ENCODE data around the gene ATP1B3.
A peak's percentile ranks its signal among the peaks of the same experiment; 100 is the strongest.
"Not testable (repeated sequence)": the region's sequence is repeated elsewhere in the genome, so short reads cannot be mapped to it uniquely, and the experiment has no call there.

Gene ATP1B3

GRCh38 chr3:141920701-141921100, 44.3 kb downstream of the ATP1B3 start:
- Histone ChIP-seq H3K36me3 (peaks cover 37 to 52% (median 47%) of the 10 kb centered on the region in 3 donors), H3K4me3 (no peak overlapping the region), H3K27ac (no peak overlapping the region), H3K4me1 (no peaks in the 10 kb centered on the region), H3K27me3 (no peaks in the 10 kb centered on the region), H3K9me3 (no peaks in the 10 kb centered on the region)
- DNase-seq = no peak
- no peak for TF ChIP-seq CTCF (IDR thresholded peaks at IDR 0.05)
- intact Hi-C loops (cut with DNase I; ENCODE audit: low total_unique reads) = no loop called here

DNA sequence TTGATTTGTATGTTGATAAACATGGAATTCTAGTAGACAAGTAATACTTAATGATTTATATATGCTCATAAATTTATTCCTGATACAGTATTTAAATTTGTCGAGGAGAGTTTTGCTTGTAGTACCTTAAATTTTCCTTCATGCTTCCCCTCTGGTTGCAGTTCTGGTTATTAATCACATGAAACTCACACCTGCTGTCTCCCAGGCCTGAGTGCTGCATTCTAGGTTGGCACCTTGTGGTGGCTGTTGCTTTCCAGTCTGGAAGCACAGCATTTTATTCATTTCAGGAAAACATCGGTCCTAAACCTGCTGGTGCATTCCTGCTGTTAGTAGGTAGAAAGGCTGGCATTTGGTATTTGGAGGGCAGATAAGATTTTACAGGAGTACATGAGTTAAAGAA, 44.9 kb downstream of the ATP1B3 start:
- TF ChIP-seq CTCF (IDR thresholded peaks at IDR 0.05) = no peak
- H3K4me1 ChIP-seq = no peaks in the 10 kb centered on the region
- H3K27me3 ChIP-seq = no peaks in the 10 kb centered on the region
- H3K36me3 ChIP-seq = peaks cover 39 to 54% (median 49%) of the 10 kb centered on the region in 3 donors
- DNase-seq = no peak
- no peak overlapping the region for H3K4me3 ChIP-seq
- intact Hi-C loops (cut with DNase I; ENCODE audit: low total_unique reads) = no loop called here
- no peaks in the 10 kb centered on the region for H3K9me3 ChIP-seq
- no peak overlapping the region for H3K27ac ChIP-seq

DNA sequence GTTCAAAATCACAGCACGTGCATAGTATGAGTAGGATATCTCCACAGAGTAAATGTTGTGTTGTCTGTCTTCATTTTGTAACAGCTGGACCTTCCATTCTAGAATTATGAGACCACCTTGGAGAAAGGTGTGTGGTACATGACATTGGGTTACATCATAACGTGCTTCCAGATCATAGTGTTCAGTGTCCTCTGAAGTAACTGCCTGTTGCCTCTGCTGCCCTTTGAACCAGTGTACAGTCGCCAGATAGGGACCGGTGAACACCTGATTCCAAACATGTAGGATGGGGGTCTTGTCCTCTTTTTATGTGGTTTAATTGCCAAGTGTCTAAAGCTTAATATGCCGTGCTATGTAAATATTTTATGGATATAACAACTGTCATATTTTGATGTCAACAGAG, 49.2 kb downstream of the ATP1B3 start:
- DNase-seq; H3K27ac ChIP-seq; H3K4me1 ChIP-seq; intact Hi-C loops (cut with DNase I; ENCODE audit: low total_unique reads); H3K9me3 ChIP-seq; H3K27me3 ChIP-seq; H3K4me3 ChIP-seq: not testable (repeated sequence)
- H3K36me3 ChIP-seq = peaks cover 36 to 45% (median 39%) of the 10 kb centered on the region in 3 donors

DNA sequence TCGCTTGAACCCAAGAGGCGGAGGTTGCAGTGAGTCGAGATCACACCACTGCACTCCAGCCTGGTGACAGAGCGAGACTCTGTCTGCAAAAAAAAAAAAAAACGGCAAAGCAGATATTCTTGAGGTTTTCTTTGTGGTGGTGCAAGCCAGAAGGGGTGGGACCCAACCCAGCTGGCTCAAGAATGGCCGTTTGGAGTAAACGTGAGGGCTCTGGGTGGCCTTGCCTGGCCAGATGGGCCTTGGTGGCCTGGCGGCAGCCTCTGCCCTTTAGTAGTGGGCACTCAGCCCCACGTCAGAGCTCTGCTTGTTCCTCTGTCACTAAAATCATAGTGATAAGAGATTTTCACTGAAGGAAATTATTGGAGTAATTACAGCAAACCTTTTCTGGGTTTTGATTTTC, 50.5 kb downstream of the ATP1B3 start:
- intact Hi-C loops (cut with DNase I; ENCODE audit: low total_unique reads) = no loop called here
- TF ChIP-seq CTCF (IDR thresholded peaks at IDR 0.05) = no peak
- no peaks in the 10 kb centered on the region for H3K27me3 ChIP-seq
- H3K36me3 ChIP-seq = peaks cover 34 to 45% (median 34%) of the 10 kb centered on the region in 3 donors
- DNase-seq = no peak
- H3K9me3 ChIP-seq = no peaks in the 10 kb centered on the region
- no peak overlapping the region for H3K4me3 ChIP-seq
- no peaks in the 10 kb centered on the region for H3K4me1 ChIP-seq
- H3K27ac ChIP-seq = no peak overlapping the region

- no peaks in the 10 kb centered on the region for H3K9me3 ChIP-seq
- H3K36me3 ChIP-seq = peaks cover 16 to 26% (median 18%) of the 10 kb centered on the region in 3 donors
- peak in 1 of 2 donors; percentile 61 for DNase-seq
- H3K4me1 ChIP-seq = no peaks in the 10 kb centered on the region
- TF ChIP-seq CTCF (IDR thresholded peaks at IDR 0.05) = no peak
- no peak overlapping the region for H3K27ac ChIP-seq
- intact Hi-C loops (cut with DNase I; ENCODE audit: low total_unique reads) = no loop called here
- no peak overlapping the region for H3K4me3 ChIP-seq
- no peaks in the 10 kb centered on the region for H3K27me3 ChIP-seq
Measured at GRCh38 chr3:141928631-141929270, 52.3 kb downstream of the ATP1B3 start.

GRCh38 chr3:141929341-141929995, 53.0 kb downstream of the ATP1B3 start:
- no peaks in the 10 kb centered on the region for H3K4me1 ChIP-seq
- peaks cover 13 to 21% (median 18%) of the 10 kb centered on the region in 3 donors for H3K36me3 ChIP-seq
- intact Hi-C loops (cut with DNase I; ENCODE audit: low total_unique reads) = no loop called here
- H3K9me3 ChIP-seq = no peaks in the 10 kb centered on the region
- H3K4me3 ChIP-seq = no peak overlapping the region
- DNase-seq = no peak
- TF ChIP-seq CTCF (IDR thresholded peaks at IDR 0.05) = no peak
- no peaks in the 10 kb centered on the region for H3K27me3 ChIP-seq
- H3K27ac ChIP-seq = no peak overlapping the region

Measured in tibial artery (tissue), 4 donors.